ENCODE data around the gene MCMBP. TPM values are rescaled to one million over a fixed set of nuclear protein-coding genes. Genes with fewer than 3 reads are reported as not detected.

Gene MCMBP
- total RNA-seq, 1 experiment from 2014 or later: 71.0 TPM

DNA sequence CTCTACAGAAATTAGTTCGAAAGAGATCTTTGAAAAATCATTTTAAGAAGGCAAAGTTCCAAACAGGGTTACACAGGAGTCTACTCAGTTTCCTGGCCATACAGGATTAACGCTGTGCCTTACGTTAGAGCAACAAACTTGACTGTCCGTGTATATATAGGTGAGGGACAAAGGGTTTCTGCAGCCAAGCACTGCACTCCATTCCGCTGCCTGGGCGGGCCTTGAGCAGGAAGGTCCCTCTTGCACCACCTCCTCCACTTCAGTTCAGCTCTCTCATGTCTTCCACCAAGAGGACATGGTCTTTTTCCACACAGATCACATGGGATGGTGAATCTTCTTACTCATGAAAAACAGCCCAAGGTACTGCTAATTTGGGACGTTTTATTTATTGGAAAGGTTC, 43.2 kb downstream of the MCMBP start:
- Mint-ChIP-seq H3K27me3 (ENCODE audit: insufficient read depth, unreplicated experiment) (no peaks in the 10 kb centered on the region), H3K4me3 (ENCODE audit: unreplicated experiment) (no peak overlapping the region), H3K36me3 (ENCODE audit: insufficient read depth, unreplicated experiment) (peaks cover 83% of the 10 kb centered on the region), H3K4me1 (ENCODE audit: insufficient read depth, unreplicated experiment) (no peaks in the 10 kb centered on the region), H3K9me3 (ENCODE audit: unreplicated experiment) (no peaks in the 10 kb centered on the region), H3K27ac (ENCODE audit: low read depth, unreplicated experiment) (peak overlapping the region; percentile 22)
- ChIA-PET POLR2A (no interaction called here), CTCF (interaction anchor here (1.2 to 1.5 kb wide), 2 partner anchors 23 to 30 kb away, joined by 3 to 4 read pairs; no protein-coding TSS in a partner anchor)
- peak; percentile 8 for DNase-seq (ENCODE audit: unreplicated experiment)
- no TSS peak for BruUV-seq (replicated peaks)
- TF ChIP-seq, protein P1, sequence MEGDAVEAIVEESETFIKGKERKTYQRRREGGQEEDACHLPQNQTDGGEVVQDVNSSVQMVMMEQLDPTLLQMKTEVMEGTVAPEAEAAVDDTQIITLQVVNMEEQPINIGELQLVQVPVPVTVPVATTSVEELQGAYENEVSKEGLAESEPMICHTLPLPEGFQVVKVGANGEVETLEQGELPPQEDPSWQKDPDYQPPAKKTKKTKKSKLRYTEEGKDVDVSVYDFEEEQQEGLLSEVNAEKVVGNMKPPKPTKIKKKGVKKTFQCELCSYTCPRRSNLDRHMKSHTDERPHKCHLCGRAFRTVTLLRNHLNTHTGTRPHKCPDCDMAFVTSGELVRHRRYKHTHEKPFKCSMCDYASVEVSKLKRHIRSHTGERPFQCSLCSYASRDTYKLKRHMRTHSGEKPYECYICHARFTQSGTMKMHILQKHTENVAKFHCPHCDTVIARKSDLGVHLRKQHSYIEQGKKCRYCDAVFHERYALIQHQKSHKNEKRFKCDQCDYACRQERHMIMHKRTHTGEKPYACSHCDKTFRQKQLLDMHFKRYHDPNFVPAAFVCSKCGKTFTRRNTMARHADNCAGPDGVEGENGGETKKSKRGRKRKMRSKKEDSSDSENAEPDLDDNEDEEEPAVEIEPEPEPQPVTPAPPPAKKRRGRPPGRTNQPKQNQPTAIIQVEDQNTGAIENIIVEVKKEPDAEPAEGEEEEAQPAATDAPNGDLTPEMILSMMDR (IDR thresholded peaks at IDR 0.05; ENCODE audit: unreplicated experiment): no peak
- intact Hi-C loops (cut with micrococcal nuclease): loop anchor here (2.0 kb wide), 1 partner anchor 79 kb away; no protein-coding TSS in a partner anchor

DNA sequence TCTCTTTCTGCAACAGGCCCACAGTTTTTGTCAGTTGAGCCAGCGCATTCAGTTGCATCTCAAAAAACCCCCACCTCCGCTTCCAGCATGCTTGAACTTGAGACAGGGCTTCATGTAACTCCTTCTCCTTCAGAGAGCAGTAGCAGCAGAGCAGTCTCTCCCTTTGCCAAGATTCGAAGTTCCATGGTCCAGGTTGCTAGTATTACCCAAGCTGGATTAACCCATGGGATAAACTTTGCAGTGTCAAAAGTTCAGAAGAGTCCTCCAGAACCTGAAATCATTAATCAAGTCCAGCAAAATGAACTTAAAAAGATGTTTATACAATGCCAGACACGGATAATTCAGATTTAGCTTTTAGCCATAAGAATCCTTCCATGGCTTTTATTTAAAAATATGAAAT, 45.2 kb downstream of the MCMBP start:
- H3K4me1 Mint-ChIP-seq (ENCODE audit: insufficient read depth, unreplicated experiment): no peaks in the 10 kb centered on the region
- ChIA-PET POLR2A (interaction anchor here (1.3 kb wide), 1 partner anchor 12 kb away, joined by 4 read pairs; no protein-coding TSS in a partner anchor), CTCF (interaction anchor here (1.1 kb wide), 1 partner anchor 219 kb away, joined by 4 read pairs; no protein-coding TSS in a partner anchor)
- H3K27ac Mint-ChIP-seq (ENCODE audit: low read depth, unreplicated experiment): no peak overlapping the region
- no peak for DNase-seq (ENCODE audit: unreplicated experiment)
- no TSS peak for BruUV-seq (replicated peaks)
- intact Hi-C loops (cut with micrococcal nuclease): no loop called here
- H3K36me3 Mint-ChIP-seq (ENCODE audit: insufficient read depth, unreplicated experiment): peaks cover 63% of the 10 kb centered on the region
- H3K4me3 Mint-ChIP-seq (ENCODE audit: unreplicated experiment): no peak overlapping the region
- no peaks in the 10 kb centered on the region for H3K9me3 Mint-ChIP-seq (ENCODE audit: unreplicated experiment)
- H3K27me3 Mint-ChIP-seq (ENCODE audit: insufficient read depth, unreplicated experiment): no peaks in the 10 kb centered on the region
- TF ChIP-seq, protein P1 (IDR thresholded peaks at IDR 0.05; ENCODE audit: unreplicated experiment): no peak

DNA sequence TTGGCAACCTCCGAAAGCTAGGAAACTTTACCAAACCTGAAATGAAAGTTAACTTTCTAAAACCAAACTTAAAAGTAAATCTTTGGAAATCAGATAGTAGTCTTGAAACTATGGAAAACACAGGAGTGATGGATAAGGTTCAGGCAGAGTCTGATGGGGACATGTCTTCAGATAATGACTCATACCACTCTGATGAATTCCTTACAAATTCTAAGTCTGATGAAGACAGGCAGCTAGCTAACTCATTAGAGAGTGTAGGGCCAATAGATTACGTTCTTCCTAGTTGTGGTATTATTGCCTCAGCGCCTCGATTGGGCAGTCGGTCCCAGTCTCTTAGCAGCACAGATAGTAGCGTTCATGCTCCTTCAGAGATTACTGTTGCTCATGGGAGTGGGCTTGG, 45.9 kb downstream of the MCMBP start:
- H3K9me3 Mint-ChIP-seq (ENCODE audit: unreplicated experiment): no peaks in the 10 kb centered on the region

DNA sequence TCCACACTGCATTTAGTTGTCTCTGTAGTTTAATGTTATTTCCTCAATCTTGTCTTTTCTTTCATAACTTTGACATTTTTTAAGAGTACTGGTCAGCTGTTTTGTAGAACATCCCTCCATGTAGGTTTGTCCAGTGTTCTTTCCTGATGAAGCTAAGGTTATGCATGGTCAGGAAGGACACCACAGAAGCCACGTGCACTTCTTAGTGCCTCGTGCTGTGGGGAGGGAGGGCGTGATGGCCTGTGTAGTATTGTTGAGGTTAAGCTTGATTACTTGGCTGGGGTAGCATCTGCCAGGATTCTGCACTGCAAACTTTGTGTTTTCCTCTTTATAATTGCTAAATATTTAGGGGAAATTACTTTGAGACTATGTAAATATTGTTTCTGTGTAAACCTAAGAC, 48.3 kb downstream of the MCMBP start:
- no peak for DNase-seq (ENCODE audit: unreplicated experiment)
- Mint-ChIP-seq H3K4me1 (ENCODE audit: insufficient read depth, unreplicated experiment) (no peaks in the 10 kb centered on the region), H3K36me3 (ENCODE audit: insufficient read depth, unreplicated experiment) (peaks cover 31% of the 10 kb centered on the region), H3K9me3 (ENCODE audit: unreplicated experiment) (no peaks in the 10 kb centered on the region), H3K27me3 (ENCODE audit: insufficient read depth, unreplicated experiment) (no peaks in the 10 kb centered on the region), H3K27ac (ENCODE audit: low read depth, unreplicated experiment) (no peak overlapping the region), H3K4me3 (ENCODE audit: unreplicated experiment) (no peak overlapping the region)
- TF ChIP-seq, protein P1 (IDR thresholded peaks at IDR 0.05; ENCODE audit: unreplicated experiment): no peak
- no TSS peak for BruUV-seq (replicated peaks)
- CTCF ChIA-PET: no interaction called here
- POLR2A ChIA-PET: no interaction called here
- intact Hi-C loops (cut with micrococcal nuclease): no loop called here

More for the DNA sequence above, 45.9 kb downstream of the MCMBP start:
- DNase-seq (ENCODE audit: unreplicated experiment): no peak
- ChIA-PET CTCF (no interaction called here), POLR2A (interaction anchor here (1.3 kb wide), 1 partner anchor 13 kb away, joined by 4 read pairs; no protein-coding TSS in a partner anchor)
- BruUV-seq (replicated peaks): TSS peak; percentile 18
- Mint-ChIP-seq H3K4me1 (ENCODE audit: insufficient read depth, unreplicated experiment) (no peaks in the 10 kb centered on the region), H3K4me3 (ENCODE audit: unreplicated experiment) (no peak overlapping the region), H3K27ac (ENCODE audit: low read depth, unreplicated experiment) (no peak overlapping the region), H3K27me3 (ENCODE audit: insufficient read depth, unreplicated experiment) (no peaks in the 10 kb centered on the region), H3K36me3 (ENCODE audit: insufficient read depth, unreplicated experiment) (peaks cover 56% of the 10 kb centered on the region)
- TF ChIP-seq, protein P1 (IDR thresholded peaks at IDR 0.05; ENCODE audit: unreplicated experiment): no peak
- intact Hi-C loops (cut with micrococcal nuclease): no loop called here
